ENCODE results near the gene RASAL1. TPM values are rescaled to one million over a fixed set of nuclear protein-coding genes. Genes with fewer than 3 reads are reported as not detected.

RASAL1 gene
- total RNA-seq, 1 experiment from 2014 or later = 0.32 TPM

- no peaks in the 10 kb centered on the region for H3K27me3 ChIP-seq (replicated peaks; ENCODE audit: insufficient read depth, low read depth, low read length, poor library complexity)
- H3K4me3 ChIP-seq (ENCODE audit: low read depth, low read length, poor library complexity, severe bottlenecking) = no peak overlapping the region
- no peaks in the 10 kb centered on the region for H3K9me3 ChIP-seq (ENCODE audit: low read depth, low read length, poor library complexity, severe bottlenecking)
- H3K36me3 ChIP-seq (ENCODE audit: insufficient read depth, low read length, poor library complexity, severe bottlenecking) = no peaks in the 10 kb centered on the region
- intact Hi-C loops (cut with micrococcal nuclease; ENCODE audit: unreplicated experiment) = no loop called here
- H3K4me1 ChIP-seq (ENCODE audit: insufficient read depth, low read length, poor library complexity, severe bottlenecking) = no peaks in the 10 kb centered on the region
- no peak for TF ChIP-seq CTCF (conservative IDR thresholded peaks at IDR 0.05; ENCODE audit: low read depth, low read length)
- H3K27ac ChIP-seq (ENCODE audit: low read depth, low read length, poor library complexity, severe bottlenecking) = no peak overlapping the region
- POLR2A ChIA-PET (ENCODE audit: low non-redundant PET) = no interaction called here
- CTCF ChIA-PET = no interaction called here
- BruUV-seq (replicated peaks) = no TSS peak
- no peak for DNase-seq (ENCODE audit: low spot score)
These were observed 27.3 kb downstream of the RASAL1 start for GRCh38 chr12:113108308-113108707.

GRCh38 chr12:113106361-113106760, 29.2 kb downstream of the RASAL1 start:
- BruUV-seq (replicated peaks) = no TSS peak
- intact Hi-C loops (cut with micrococcal nuclease; ENCODE audit: unreplicated experiment) = no loop called here
- H3K9me3 ChIP-seq (ENCODE audit: low read depth, low read length, poor library complexity, severe bottlenecking) = no peaks in the 10 kb centered on the region
- ChIA-PET POLR2A (ENCODE audit: low non-redundant PET) (no interaction called here), CTCF (no interaction called here)
- DNase-seq (ENCODE audit: low spot score) = no peak
- no peaks in the 10 kb centered on the region for H3K4me1 ChIP-seq (ENCODE audit: insufficient read depth, low read length, poor library complexity, severe bottlenecking)
- H3K4me3 ChIP-seq (ENCODE audit: low read depth, low read length, poor library complexity, severe bottlenecking) = no peak overlapping the region
- no peaks in the 10 kb centered on the region for H3K27me3 ChIP-seq (replicated peaks; ENCODE audit: insufficient read depth, low read depth, low read length, poor library complexity)
- no peaks in the 10 kb centered on the region for H3K36me3 ChIP-seq (ENCODE audit: insufficient read depth, low read length, poor library complexity, severe bottlenecking)
- TF ChIP-seq EZH2 (IDR thresholded peaks at IDR 0.05; ENCODE audit: borderline replicate concordance, low read depth, low read length, poor library complexity, severe bottlenecking) = no peak
- no peak for TF ChIP-seq CTCF (conservative IDR thresholded peaks at IDR 0.05; ENCODE audit: low read depth, low read length)
- H3K27ac ChIP-seq (ENCODE audit: low read depth, low read length, poor library complexity, severe bottlenecking) = no peak overlapping the region

- no peak overlapping the region for H3K27ac ChIP-seq (ENCODE audit: low read depth, low read length, poor library complexity, severe bottlenecking)
- BruUV-seq (replicated peaks) = no TSS peak
- H3K27me3 ChIP-seq (replicated peaks; ENCODE audit: insufficient read depth, low read depth, low read length, poor library complexity) = no peaks in the 10 kb centered on the region
- no peaks in the 10 kb centered on the region for H3K36me3 ChIP-seq (ENCODE audit: insufficient read depth, low read length, poor library complexity, severe bottlenecking)
- no peak for DNase-seq (ENCODE audit: low spot score)
- H3K4me3 ChIP-seq (ENCODE audit: low read depth, low read length, poor library complexity, severe bottlenecking) = no peak overlapping the region
- H3K9me3 ChIP-seq (ENCODE audit: low read depth, low read length, poor library complexity, severe bottlenecking) = no peaks in the 10 kb centered on the region
- ChIA-PET POLR2A (ENCODE audit: low non-redundant PET) (no interaction called here), CTCF (no interaction called here)
- TF ChIP-seq EZH2 (IDR thresholded peaks at IDR 0.05; ENCODE audit: borderline replicate concordance, low read depth, low read length, poor library complexity, severe bottlenecking) = no peak
- H3K4me1 ChIP-seq (ENCODE audit: insufficient read depth, low read length, poor library complexity, severe bottlenecking) = no peaks in the 10 kb centered on the region
- intact Hi-C loops (cut with micrococcal nuclease; ENCODE audit: unreplicated experiment) = no loop called here
These were observed 29.8 kb downstream of the RASAL1 start for GRCh38 chr12:113105606-113106271.

GRCh38 chr12:113104953-113105510, 30.5 kb downstream of the RASAL1 start:
- no peak for DNase-seq (ENCODE audit: low spot score)
- H3K4me3 ChIP-seq (ENCODE audit: low read depth, low read length, poor library complexity, severe bottlenecking) = no peak overlapping the region
- no peaks in the 10 kb centered on the region for H3K36me3 ChIP-seq (ENCODE audit: insufficient read depth, low read length, poor library complexity, severe bottlenecking)
- no peak for TF ChIP-seq EZH2 (IDR thresholded peaks at IDR 0.05; ENCODE audit: borderline replicate concordance, low read depth, low read length, poor library complexity, severe bottlenecking)
- TF ChIP-seq CTCF (conservative IDR thresholded peaks at IDR 0.05; ENCODE audit: low read depth, low read length) = no peak
- H3K4me1 ChIP-seq (ENCODE audit: insufficient read depth, low read length, poor library complexity, severe bottlenecking) = no peaks in the 10 kb centered on the region
- ChIA-PET CTCF (no interaction called here), POLR2A (ENCODE audit: low non-redundant PET) (no interaction called here)
- intact Hi-C loops (cut with micrococcal nuclease; ENCODE audit: unreplicated experiment) = no loop called here
- no peaks in the 10 kb centered on the region for H3K27me3 ChIP-seq (replicated peaks; ENCODE audit: insufficient read depth, low read depth, low read length, poor library complexity)
- H3K27ac ChIP-seq (ENCODE audit: low read depth, low read length, poor library complexity, severe bottlenecking) = no peak overlapping the region
- BruUV-seq (replicated peaks) = no TSS peak
- no peaks in the 10 kb centered on the region for H3K9me3 ChIP-seq (ENCODE audit: low read depth, low read length, poor library complexity, severe bottlenecking)

All from A673 (cell line).